ENCODE measurements around the gene TYRP1. TPM values are rescaled to one million over a fixed set of nuclear protein-coding genes. Genes with fewer than 3 reads are reported as not detected.

Gene TYRP1
- total RNA-seq, 1 donor from 2014 or later: 73.9 TPM

DNA sequence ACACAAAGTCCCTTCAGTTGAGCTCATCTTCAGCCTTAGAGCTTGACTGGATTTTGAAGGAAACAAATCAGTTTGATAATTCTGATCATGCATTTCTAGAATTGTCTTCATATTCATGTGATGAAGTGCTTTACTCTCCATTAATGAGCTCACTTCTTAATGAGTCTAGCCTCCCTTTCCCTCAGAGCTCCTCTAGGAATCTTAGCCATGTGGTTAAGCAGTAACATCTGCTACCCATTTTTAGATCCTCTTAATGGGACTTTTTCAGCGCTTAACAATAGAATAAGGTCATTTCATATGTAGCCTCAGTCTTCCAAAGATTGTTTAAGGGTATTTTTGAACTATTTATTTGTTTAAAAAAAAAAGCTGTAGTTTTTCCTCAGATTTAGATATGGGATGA is 44.7 kb downstream of the TYRP1 start:
- no peak for DNase-seq

- DNase-seq: no peak
These were observed 45.9 kb downstream of the TYRP1 start for GRCh38 chr9:12739014-12739652.

DNA sequence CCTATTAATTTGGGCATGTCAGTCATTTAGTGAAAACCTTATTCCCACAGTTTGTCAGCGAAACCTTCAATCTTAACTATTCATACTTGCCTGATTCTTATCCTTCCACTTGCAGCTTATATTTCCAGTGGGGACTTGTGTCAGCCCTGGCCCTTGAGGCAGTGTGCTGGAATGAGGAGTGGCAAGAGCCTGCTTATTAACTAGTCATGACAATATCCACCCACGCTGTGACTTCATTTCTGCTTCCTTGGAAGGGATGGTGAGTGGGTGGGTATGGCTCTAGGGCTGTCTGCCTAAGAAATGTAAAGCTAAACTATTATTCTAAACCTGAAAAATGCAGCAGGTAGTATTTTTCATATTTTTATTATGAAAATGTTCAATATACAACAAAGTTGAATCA is 47.7 kb downstream of the TYRP1 start:
- no peak for DNase-seq

GRCh38 chr9:12748016-12748415 is 54.8 kb downstream of the TYRP1 start:
- no peak for DNase-seq

- DNase-seq: no peak
These were observed 55.8 kb downstream of the TYRP1 start for GRCh38 chr9:12748954-12749353.

DNA sequence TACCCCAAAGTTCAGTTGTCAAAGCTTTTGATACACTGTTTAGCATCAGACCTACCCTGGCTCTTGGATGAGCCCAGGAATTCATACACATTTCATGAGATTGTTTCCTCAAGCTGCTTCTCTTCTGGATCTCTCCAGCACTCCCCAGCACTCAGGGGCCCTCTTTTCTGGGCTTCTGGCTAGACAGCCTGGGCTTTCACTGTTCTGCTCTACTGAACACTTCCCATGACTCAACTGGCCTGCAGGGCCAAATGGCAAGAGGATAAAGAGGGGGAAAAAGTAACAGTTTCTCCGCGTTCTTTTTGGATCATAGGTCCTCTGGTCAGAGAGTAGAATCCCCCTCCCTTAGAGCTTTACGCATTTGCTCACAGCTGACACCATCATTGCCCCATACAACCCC is 60.7 kb downstream of the TYRP1 start:
- DNase-seq: no peak

DNA sequence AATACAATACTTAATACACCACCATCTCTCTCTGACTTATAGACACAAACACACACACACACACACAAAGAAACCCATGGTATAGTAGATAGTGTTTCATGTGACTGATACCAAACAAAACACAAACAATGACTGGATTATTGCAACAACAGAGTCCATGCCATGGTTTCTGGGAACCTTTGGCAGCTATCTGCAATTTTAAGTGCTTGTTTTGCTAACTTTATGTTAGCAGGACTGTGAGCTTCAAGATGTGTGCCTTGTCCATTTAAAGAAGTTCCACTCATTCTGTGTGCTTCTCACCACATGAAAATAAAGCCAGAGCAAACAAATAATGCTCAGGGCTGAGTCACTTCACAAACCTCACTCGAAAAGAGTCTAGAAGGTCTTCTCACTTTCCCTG is 66.6 kb downstream of the TYRP1 start:
- DNase-seq: no peak

Other genes with a start within 250 kb of the TYRP1 start
- 21.3 TPM for gene LURAP1L, start 81.6 kb downstream of the TYRP1 start, total RNA-seq